Keratinocyte (primary cell): ENCODE data around the gene DNAH8. TPM values are rescaled to one million over a fixed set of nuclear protein-coding genes. Genes with fewer than 3 reads are reported as not detected.

ENCODE experiments used
- DNase-seq: peaks from one replicate; pipeline ENCODE4 v3.0.0-alpha.2; 2011; ENCODE audit warnings: low read depth, missing footprints, low spot score
- FAIRE-seq: peaks from 2 replicates; lab custom pipeline; 2011; peaks lifted over from hg19 to GRCh38; lab: Jason Lieb, UNC
- H2AFZ ChIP-seq: 2 replicates; pipeline ENCODE4 v1.6.0; 2012; ENCODE audit warnings: low read length, control low read depth, inconsistent platforms; ENCODE audit not compliant: control insufficient read depth
- H3K27ac ChIP-seq: 2 replicates; pipeline ENCODE4 v1.5.1; 2011; ENCODE audit warnings: low read length; ENCODE audit not compliant: control insufficient read depth, insufficient read depth
- H3K27me3 ChIP-seq: 3 replicates; pipeline ENCODE4 v1.6.0; 2011; ENCODE audit warnings: low read length; ENCODE audit not compliant: control insufficient read depth, insufficient read depth; ENCODE audit errors: extremely low read depth
- H3K36me3 ChIP-seq, 2 experiments: 2 replicates in 1 of 2; 3 replicates in 1 of 2; pipeline ENCODE4 v1.5.1; 2011; ENCODE audit warnings: low read length in 2 of 2, mild to moderate bottlenecking in 1 of 2; ENCODE audit not compliant: control insufficient read depth in 2 of 2, insufficient read depth in 2 of 2; ENCODE audit errors: extremely low read depth in 1 of 2
- H3K4me1 ChIP-seq: 3 replicates; pipeline ENCODE4 v1.5.1; 2011; ENCODE audit warnings: low read length; ENCODE audit not compliant: control insufficient read depth, insufficient read depth; ENCODE audit errors: extremely low read depth
- H3K4me2 ChIP-seq: 3 replicates; pipeline ENCODE4 v1.6.0; 2011; ENCODE audit warnings: low read depth, low read length; ENCODE audit not compliant: control insufficient read depth, insufficient read depth; ENCODE audit errors: extremely low read depth
- H3K4me3 ChIP-seq, 3 experiments: fragments of 200-600 bp in 1 of 3; sonication (generic) in 1 of 3; 2 replicates in 2 of 3; 3 replicates in 1 of 3; pipeline ENCODE4 v1.5.1; 2011 to 2016; ENCODE audit warnings: low read length in 3 of 3, mild to moderate bottlenecking in 3 of 3, control low read depth in 2 of 3, inconsistent platforms in 1 of 3, low read depth in 1 of 3, mixed read lengths in 1 of 3, mixed run types in 1 of 3, moderate library complexity in 1 of 3; ENCODE audit not compliant: control insufficient read depth in 2 of 3, insufficient read depth in 2 of 3; ENCODE audit errors: extremely low read depth in 1 of 3
- H3K79me2 ChIP-seq: 2 replicates; pipeline ENCODE4 v1.6.0; 2012; ENCODE audit warnings: low read length; ENCODE audit not compliant: control insufficient read depth, insufficient read depth
- H3K9ac ChIP-seq: 3 replicates; pipeline ENCODE4 v1.6.0; 2011; ENCODE audit warnings: low read length; ENCODE audit not compliant: control insufficient read depth, insufficient read depth; ENCODE audit errors: extremely low read depth
- H3K9me1 ChIP-seq: 3 replicates; pipeline ENCODE4 v1.6.0; 2011; ENCODE audit warnings: low read length; ENCODE audit not compliant: control insufficient read depth, insufficient read depth; ENCODE audit errors: extremely low read depth
- H3K9me3 ChIP-seq: 2 replicates; pipeline ENCODE4 v1.5.1; 2012; ENCODE audit warnings: low read depth, low read length; ENCODE audit not compliant: control insufficient read depth
- H4K20me1 ChIP-seq: 3 replicates; pipeline ENCODE4 v1.6.0; 2011; ENCODE audit warnings: low read length; ENCODE audit not compliant: control insufficient read depth, insufficient read depth; ENCODE audit errors: extremely low read depth
- EZH2 ChIP-seq: IDR thresholded peaks from one replicate; pipeline ENCODE4 v1.6.1; 2012; ENCODE audit warnings: inconsistent platforms, mild to moderate bottlenecking, low read length, moderate library complexity
- dilution Hi-C: fragments of 300-500 bp; cut with MboI; formaldehyde crosslinking; loops from one replicate; pipeline ENCODE4 v1.7.0; 2020; ENCODE audit warnings: low sequenced_read_pairs; ENCODE audit not compliant: extremely low pct_ligation_motif_present
- polyA plus RNA-seq, 5 experiments: library from polyadenylated mRNA; depleted of rRNA in 3 of 5; stranded (reverse) in 3 of 5; stranded (forward) in 1 of 5; unstranded in 1 of 5; fragments of >200 nt; gene quantifications; 1 replicate in 1 of 5; 2 replicates in 3 of 5; 3 replicates in 1 of 5; pipeline versions ENCODE4 v1.2.1 to v1.2.3, GENCODE V29; 2011 to 2012; ENCODE audit warnings: missing spikeins in 2 of 5, low read depth in 1 of 5, low replicate concordance in 1 of 5
- TF ChIP-seq, protein P1 (sequence below), 3 experiments: IDR thresholded peaks in 1 of 3; conservative IDR thresholded peaks in 1 of 3; optimal IDR thresholded peaks in 1 of 3; 2 replicates in 2 of 3; 3 replicates in 1 of 3; pipeline versions ENCODE3 to v1.5.1; 2011; ENCODE audit warnings: low read length in 3 of 3, mild to moderate bottlenecking in 3 of 3, moderate library complexity in 2 of 3, control low read depth in 1 of 3, inconsistent platforms in 1 of 3; ENCODE audit not compliant: insufficient read depth in 2 of 3; ENCODE audit errors: extremely low read depth in 1 of 3

DNAH8 gene
- polyA plus RNA-seq, 1 donor (not counting 4 experiments of a cell fraction or from before 2014, with no cell fraction given), result 0.01 TPM

DNA sequence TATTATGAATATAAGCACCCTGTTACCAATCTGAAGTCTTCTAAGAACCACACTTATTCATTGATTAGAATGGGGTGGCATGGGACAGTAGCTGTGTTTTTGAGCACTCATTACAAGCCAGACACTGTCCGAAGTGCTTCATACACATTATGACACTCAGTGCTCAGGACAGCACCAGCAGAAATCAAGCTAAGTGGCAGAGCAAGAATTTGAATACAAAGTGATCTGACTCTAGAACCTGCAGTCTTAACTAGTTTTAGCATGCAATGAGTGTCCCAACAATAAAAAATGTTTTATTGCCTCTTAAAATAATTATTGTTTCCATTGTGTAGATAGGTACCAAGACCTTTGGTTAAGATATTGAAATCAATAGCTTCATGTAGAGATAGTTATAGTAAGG, 294.4 kb downstream of the DNAH8 start:
- no peaks in the 10 kb centered on the region for H3K36me3 ChIP-seq
- H4K20me1 ChIP-seq, result no peaks in the 10 kb centered on the region
- peaks cover 4% of the 10 kb centered on the region for H3K27me3 ChIP-seq
- dilution Hi-C loops, result no loop called here
- no peak overlapping the region for H3K27ac ChIP-seq
- H3K9me1 ChIP-seq, result no peaks in the 10 kb centered on the region
- DNase-seq, result no peak
- no peak overlapping the region for H3K4me2 ChIP-seq
- no peak for FAIRE-seq
- H3K4me3 ChIP-seq, result no peak overlapping the region
- no peak overlapping the region for H2AFZ ChIP-seq
- no peaks in the 10 kb centered on the region for H3K79me2 ChIP-seq
- H3K9ac ChIP-seq, result no peak overlapping the region
- H3K9me3 ChIP-seq, result no peaks in the 10 kb centered on the region
- no peaks in the 10 kb centered on the region for H3K4me1 ChIP-seq
- TF ChIP-seq, protein P1, sequence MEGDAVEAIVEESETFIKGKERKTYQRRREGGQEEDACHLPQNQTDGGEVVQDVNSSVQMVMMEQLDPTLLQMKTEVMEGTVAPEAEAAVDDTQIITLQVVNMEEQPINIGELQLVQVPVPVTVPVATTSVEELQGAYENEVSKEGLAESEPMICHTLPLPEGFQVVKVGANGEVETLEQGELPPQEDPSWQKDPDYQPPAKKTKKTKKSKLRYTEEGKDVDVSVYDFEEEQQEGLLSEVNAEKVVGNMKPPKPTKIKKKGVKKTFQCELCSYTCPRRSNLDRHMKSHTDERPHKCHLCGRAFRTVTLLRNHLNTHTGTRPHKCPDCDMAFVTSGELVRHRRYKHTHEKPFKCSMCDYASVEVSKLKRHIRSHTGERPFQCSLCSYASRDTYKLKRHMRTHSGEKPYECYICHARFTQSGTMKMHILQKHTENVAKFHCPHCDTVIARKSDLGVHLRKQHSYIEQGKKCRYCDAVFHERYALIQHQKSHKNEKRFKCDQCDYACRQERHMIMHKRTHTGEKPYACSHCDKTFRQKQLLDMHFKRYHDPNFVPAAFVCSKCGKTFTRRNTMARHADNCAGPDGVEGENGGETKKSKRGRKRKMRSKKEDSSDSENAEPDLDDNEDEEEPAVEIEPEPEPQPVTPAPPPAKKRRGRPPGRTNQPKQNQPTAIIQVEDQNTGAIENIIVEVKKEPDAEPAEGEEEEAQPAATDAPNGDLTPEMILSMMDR (optimal IDR thresholded peaks at IDR 0.05 in 1 of 3, IDR thresholded peaks at IDR 0.05 in 1 of 3, conservative IDR thresholded peaks at IDR 0.05 in 1 of 3; ENCODE audit: extremely low read depth in 1 of 3, insufficient read depth in 2 of 3, low read length in 3 of 3), result no peak
- no peak for TF ChIP-seq EZH2

DNA sequence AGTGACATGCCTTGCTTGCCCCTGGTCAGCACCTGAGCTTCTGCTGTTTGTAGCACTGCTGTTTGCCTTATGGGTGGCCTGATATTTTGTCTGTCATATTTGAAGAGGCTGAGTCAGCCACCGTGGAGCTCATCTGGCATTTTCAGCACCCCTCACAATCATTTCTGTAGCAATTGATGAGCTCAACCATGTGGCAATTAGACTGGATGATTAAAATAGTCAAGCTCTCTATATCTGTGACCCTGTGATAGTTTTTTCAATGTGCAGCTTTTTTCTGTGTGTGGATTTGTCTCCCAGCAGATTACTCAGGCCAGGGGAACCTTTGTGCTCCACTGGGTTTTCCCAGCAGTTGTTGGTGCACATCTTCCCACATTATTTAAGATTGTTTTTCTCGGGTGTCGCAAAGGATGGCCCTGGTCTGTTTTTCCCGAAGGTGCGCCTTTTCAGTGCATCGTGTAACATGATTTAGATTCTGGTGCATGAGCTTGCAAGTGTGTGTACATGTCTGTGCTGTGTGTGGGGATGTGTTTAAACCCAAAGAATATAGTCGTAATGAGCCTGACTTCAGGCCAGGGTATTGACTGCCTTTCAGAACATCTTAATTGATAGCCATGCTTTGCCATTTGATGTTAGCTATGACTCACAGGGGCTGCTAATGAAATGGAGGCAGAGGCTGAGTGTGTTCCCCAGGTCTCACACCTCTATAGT, 301.9 kb downstream of the DNAH8 start:
- Histone ChIP-seq H4K20me1 (no peaks in the 10 kb centered on the region), H3K27me3 (peaks cover 5% of the 10 kb centered on the region)

DNA sequence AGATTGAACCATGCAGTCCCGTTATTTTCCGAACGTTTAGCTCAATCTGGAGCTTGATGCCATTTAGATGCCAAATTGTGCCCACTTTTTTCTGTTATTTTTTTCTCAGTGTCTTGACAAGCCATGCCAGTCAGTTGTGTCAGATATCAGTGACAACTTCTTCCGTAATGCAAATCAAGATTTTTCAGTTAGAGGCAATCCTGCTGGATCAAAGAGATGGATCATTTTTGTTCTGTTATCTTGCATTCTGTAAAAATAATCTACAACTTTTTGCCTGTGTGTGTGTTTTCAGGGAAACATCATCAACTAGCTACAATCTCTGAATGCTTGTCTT, 302.4 kb downstream of the DNAH8 start:
- FAIRE-seq (no peak), DNase-seq (no peak)
- TF ChIP-seq, protein P1 (optimal IDR thresholded peaks at IDR 0.05 in 1 of 3, IDR thresholded peaks at IDR 0.05 in 1 of 3, conservative IDR thresholded peaks at IDR 0.05 in 1 of 3; ENCODE audit: extremely low read depth in 1 of 3, insufficient read depth in 2 of 3, low read length in 3 of 3), result no peak
- Histone ChIP-seq H4K20me1 (no peaks in the 10 kb centered on the region), H2AFZ (no peak overlapping the region), H3K27me3 (peaks cover 5% of the 10 kb centered on the region), H3K9me1 (no peaks in the 10 kb centered on the region), H3K79me2 (no peaks in the 10 kb centered on the region), H3K9me3 (no peaks in the 10 kb centered on the region), H3K4me2 (no peak overlapping the region), H3K9ac (no peak overlapping the region), H3K27ac (no peak overlapping the region), H3K4me3 (no peak overlapping the region), H3K4me1 (no peaks in the 10 kb centered on the region), H3K36me3 (no peaks in the 10 kb centered on the region)
- dilution Hi-C loops, result no loop called here

More for the DNA sequence above, 301.9 kb downstream of the DNAH8 start:
- dilution Hi-C loops, result no loop called here
- no peak overlapping the region for H2AFZ ChIP-seq
- no peaks in the 10 kb centered on the region for H3K4me1 ChIP-seq
- H3K79me2 ChIP-seq, result no peaks in the 10 kb centered on the region
- H3K4me3 ChIP-seq, result no peak overlapping the region
- DNase-seq (no peak), FAIRE-seq (no peak)
- no peaks in the 10 kb centered on the region for H3K36me3 ChIP-seq
- H3K9me3 ChIP-seq, result no peaks in the 10 kb centered on the region
- no peaks in the 10 kb centered on the region for H3K9me1 ChIP-seq
- H3K27ac ChIP-seq, result no peak overlapping the region
- H3K9ac ChIP-seq, result no peak overlapping the region
- no peak overlapping the region for H3K4me2 ChIP-seq
- TF ChIP-seq EZH2, result no peak
